ENCODE data around the gene ZNF451. TPM values are rescaled to one million over a fixed set of nuclear protein-coding genes. Genes with fewer than 3 reads are reported as not detected.

The ZNF451 gene
- polyA plus RNA-seq, 1 donor from 2014 or later: 60.2 TPM

- Histone ChIP-seq H3K4me3 (ENCODE audit: low read length) (no peak overlapping the region), H3K9me2 (ENCODE audit: insufficient read depth, low read length) (no peaks in the 10 kb centered on the region), H4K20me1 (ENCODE audit: insufficient read depth) (no peaks in the 10 kb centered on the region), H3K79me2 (replicated peaks; ENCODE audit: insufficient read depth, low read length) (no peaks in the 10 kb centered on the region), H3K36me3 (ENCODE audit: insufficient read depth, low read length) (no peaks in the 10 kb centered on the region), H2AFZ (ENCODE audit: low read depth, low read length) (no peak overlapping the region), H3K9ac (ENCODE audit: low read length) (no peak overlapping the region), H3K27ac (ENCODE audit: low read length) (no peak overlapping the region), H3F3A (ENCODE audit: insufficient read depth, low read length, poor library complexity, severe bottlenecking) (no peaks in the 10 kb centered on the region), H3K9me3 (ENCODE audit: low read length) (no peaks in the 10 kb centered on the region), H3K4me2 (ENCODE audit: low read length) (no peak overlapping the region), H3K27me3 (ENCODE audit: insufficient read depth, low read depth, low read length) (no peaks in the 10 kb centered on the region)
- no peak for TF ChIP-seq POLR2AphosphoS5 (IDR thresholded peaks at IDR 0.05)
- TF ChIP-seq MXI1 (conservative IDR thresholded peaks at IDR 0.05; ENCODE audit: poor library complexity, severe bottlenecking): no peak
- TF ChIP-seq RAD21 (conservative IDR thresholded peaks at IDR 0.05): no peak
- no peak for TF ChIP-seq EP300 (conservative IDR thresholded peaks at IDR 0.05; ENCODE audit: poor library complexity, severe bottlenecking)
- no peak for TF ChIP-seq EZH2 (IDR thresholded peaks at IDR 0.05; ENCODE audit: borderline replicate concordance, insufficient read depth, low read length, poor library complexity, severe bottlenecking)
- no peak for TF ChIP-seq TAF1 (IDR thresholded peaks at IDR 0.05; ENCODE audit: low read depth)
- no peak for TF ChIP-seq CTCF (IDR thresholded peaks at IDR 0.05; ENCODE audit: poor library complexity, severe bottlenecking)
- TF ChIP-seq REST (IDR thresholded peaks at IDR 0.05; ENCODE audit: borderline replicate concordance): no peak
- TF ChIP-seq SMC3 (conservative IDR thresholded peaks at IDR 0.05; ENCODE audit: poor library complexity): no peak
Measured at GRCh38 chr6:57207872-57208271, 117.9 kb downstream of the ZNF451 start.

GRCh38 chr6:57209030-57209429 lies 119.0 kb downstream of the ZNF451 start:
- Histone ChIP-seq H3K9ac (ENCODE audit: low read length) (no peak overlapping the region), H2AFZ (ENCODE audit: low read depth, low read length) (no peak overlapping the region), H3K9me3 (ENCODE audit: low read length) (no peaks in the 10 kb centered on the region), H3K27ac (ENCODE audit: low read length) (no peak overlapping the region), H3K4me2 (ENCODE audit: low read length) (no peak overlapping the region), H3K27me3 (ENCODE audit: insufficient read depth, low read depth, low read length) (no peaks in the 10 kb centered on the region), H3K9me2 (ENCODE audit: insufficient read depth, low read length) (no peaks in the 10 kb centered on the region), H3F3A (ENCODE audit: insufficient read depth, low read length, poor library complexity, severe bottlenecking) (no peaks in the 10 kb centered on the region), H3K79me2 (replicated peaks; ENCODE audit: insufficient read depth, low read length) (peaks cover 5% of the 10 kb centered on the region), H3K4me3 (ENCODE audit: low read length) (no peak overlapping the region), H3K36me3 (ENCODE audit: insufficient read depth, low read length) (no peaks in the 10 kb centered on the region), H4K20me1 (ENCODE audit: insufficient read depth) (no peaks in the 10 kb centered on the region)
- no peak for TF ChIP-seq EZH2 (IDR thresholded peaks at IDR 0.05; ENCODE audit: borderline replicate concordance, insufficient read depth, low read length, poor library complexity, severe bottlenecking)
- no peak for TF ChIP-seq RAD21 (conservative IDR thresholded peaks at IDR 0.05)
- TF ChIP-seq POLR2AphosphoS5 (IDR thresholded peaks at IDR 0.05): no peak
- TF ChIP-seq MXI1 (conservative IDR thresholded peaks at IDR 0.05; ENCODE audit: poor library complexity, severe bottlenecking): no peak

Data from neural cell (in vitro differentiated cells).